Measurements from ENCODE around the gene ATP6V1F.

The ATP6V1F gene

GRCh38 chr7:128869138-128869943 is 6.7 kb downstream of the ATP6V1F start:
- DNase-seq: peak; percentile 17 to 21

GRCh38 chr7:128869944-128870285 is 7.3 kb downstream of the ATP6V1F start:
- peak in 1 of 2 experiments; percentile 9 for DNase-seq

GRCh38 chr7:128871050-128871449 is 8.4 kb downstream of the ATP6V1F start:
- DNase-seq: no peak

- no peak for DNase-seq
Observed at GRCh38 chr7:128872394-128872824, 9.8 kb downstream of the ATP6V1F start.

- DNase-seq: no peak
Observed at GRCh38 chr7:128873234-128873633, 10.6 kb downstream of the ATP6V1F start.

GRCh38 chr7:128874140-128875031 is 11.7 kb downstream of the ATP6V1F start:
- no peak for DNase-seq

- DNase-seq: no peak
Observed at GRCh38 chr7:128875523-128875948, 12.9 kb downstream of the ATP6V1F start.

- DNase-seq: no peak
Observed at GRCh38 chr7:128876127-128876526, 13.5 kb downstream of the ATP6V1F start.

- no peak for DNase-seq
Observed at GRCh38 chr7:128876586-128876977, 13.9 kb downstream of the ATP6V1F start.

- no peak for DNase-seq
Observed at GRCh38 chr7:128876978-128877755, 14.5 kb downstream of the ATP6V1F start.

GRCh38 chr7:128877756-128878120 is 15.1 kb downstream of the ATP6V1F start:
- no peak for DNase-seq

- no peak for DNase-seq
Observed at GRCh38 chr7:128878226-128879105, 15.8 kb downstream of the ATP6V1F start.

GRCh38 chr7:128879461-128879938 is 16.8 kb downstream of the ATP6V1F start:
- no peak for DNase-seq

- DNase-seq: no peak
Observed at GRCh38 chr7:128879939-128880746, 17.5 kb downstream of the ATP6V1F start.

GRCh38 chr7:128880791-128881457 is 18.3 kb downstream of the ATP6V1F start:
- DNase-seq: no peak

- DNase-seq: no peak
Observed at GRCh38 chr7:128881458-128882125, 18.9 kb downstream of the ATP6V1F start.

- DNase-seq: no peak
Observed at GRCh38 chr7:128882134-128882533, 19.5 kb downstream of the ATP6V1F start.

- peak; percentile 84 to 86 for DNase-seq
Observed at GRCh38 chr7:128883622-128884448, 21.2 kb downstream of the ATP6V1F start.

Data from activated CD4-positive, alpha-beta T cell treated with anti-CD3 and anti-CD28 coated beads, Interleukin-2, amount 50 U/mL, for 4 hours (primary cell).